NCI-H82 treated with DMSO at 0.1 percent for 48 hours (cell line): Measurements from ENCODE around the gene MEGF9.
"Not testable (repeated sequence)": the region's sequence is repeated elsewhere in the genome, so short reads cannot be mapped to it uniquely, and the experiment has no call there.

Experiments used
- DNase-seq: peaks from one replicate; lab custom pipeline; 2025; ENCODE audit not compliant: unreplicated experiment; lab: John Stamatoyannopoulos, UW

MEGF9 gene

GRCh38 chr9:120714088-120714845 is at the start of gene MEGF9:
MEGF9 (minus strand) TSS chr9:120714470; CDS start chr9:120714358, 112 bp downstream.
- peak; percentile 87 for DNase-seq

- no peak for DNase-seq
These were observed 46.7 kb upstream of the MEGF9 start for GRCh38 chr9:120761006-120761405.

- no peak for DNase-seq
These were observed 45.6 kb upstream of the MEGF9 start for GRCh38 chr9:120759755-120760400.

- DNase-seq = no peak
These were observed 44.3 kb upstream of the MEGF9 start for GRCh38 chr9:120758544-120758943.

GRCh38 chr9:120757026-120757913 is 43.0 kb upstream of the MEGF9 start:
- no peak for DNase-seq

- DNase-seq = no peak
These were observed 42.3 kb upstream of the MEGF9 start for GRCh38 chr9:120756531-120756930.

GRCh38 chr9:120755810-120756434 is 41.7 kb upstream of the MEGF9 start:
- DNase-seq = peak; percentile 20

- no peak for DNase-seq
These were observed 40.8 kb upstream of the MEGF9 start for GRCh38 chr9:120755044-120755443.

- DNase-seq = no peak
These were observed 36.2 kb upstream of the MEGF9 start for GRCh38 chr9:120750421-120750820.

GRCh38 chr9:120746366-120746765 is 32.1 kb upstream of the MEGF9 start:
- DNase-seq = not testable (repeated sequence)

- no peak for DNase-seq
These were observed 31.0 kb upstream of the MEGF9 start for GRCh38 chr9:120745278-120745677.

- DNase-seq = peak; percentile 49
These were observed 28.7 kb upstream of the MEGF9 start for GRCh38 chr9:120742951-120743416.

GRCh38 chr9:120741701-120742100 is 27.4 kb upstream of the MEGF9 start:
- no peak for DNase-seq

GRCh38 chr9:120741191-120741590 is 26.9 kb upstream of the MEGF9 start:
- no peak for DNase-seq

GRCh38 chr9:120740132-120740531 is 25.9 kb upstream of the MEGF9 start:
- no peak for DNase-seq

- no peak for DNase-seq
These were observed 23.3 kb upstream of the MEGF9 start for GRCh38 chr9:120737416-120738165.

- DNase-seq = no peak
These were observed 22.6 kb upstream of the MEGF9 start for GRCh38 chr9:120736881-120737280.

GRCh38 chr9:120735415-120736126 is 21.3 kb upstream of the MEGF9 start:
- DNase-seq = no peak

GRCh38 chr9:120734607-120735410 is 20.5 kb upstream of the MEGF9 start:
- no peak for DNase-seq
